OCI-LY7 (cell line): ENCODE measurements around the gene FN1.

Source experiments
- EZH2phosphoT487 ChIP-seq: fragments of 200-600 bp; sonication (generic); IDR thresholded peaks from 2 replicates; pipeline ENCODE4 v1.6.1; 2018; ENCODE audit warnings: low read depth, borderline replicate concordance, mild to moderate bottlenecking, mixed run types, antibody characterized with exemption, low read length, moderate library complexity, mixed read lengths
- TF ChIP-seq, protein P1 (sequence below): fragments of 200-600 bp; sonication (generic); conservative IDR thresholded peaks from 2 replicates; pipeline ENCODE4 v1.5.1; 2014; ENCODE audit warnings: mild to moderate bottlenecking, antibody characterized with exemption, low read length, moderate library complexity, mixed read lengths

GRCh38 chr2:215347878-215348277 is 88.0 kb downstream of the FN1 start:
- TF ChIP-seq, protein P1, sequence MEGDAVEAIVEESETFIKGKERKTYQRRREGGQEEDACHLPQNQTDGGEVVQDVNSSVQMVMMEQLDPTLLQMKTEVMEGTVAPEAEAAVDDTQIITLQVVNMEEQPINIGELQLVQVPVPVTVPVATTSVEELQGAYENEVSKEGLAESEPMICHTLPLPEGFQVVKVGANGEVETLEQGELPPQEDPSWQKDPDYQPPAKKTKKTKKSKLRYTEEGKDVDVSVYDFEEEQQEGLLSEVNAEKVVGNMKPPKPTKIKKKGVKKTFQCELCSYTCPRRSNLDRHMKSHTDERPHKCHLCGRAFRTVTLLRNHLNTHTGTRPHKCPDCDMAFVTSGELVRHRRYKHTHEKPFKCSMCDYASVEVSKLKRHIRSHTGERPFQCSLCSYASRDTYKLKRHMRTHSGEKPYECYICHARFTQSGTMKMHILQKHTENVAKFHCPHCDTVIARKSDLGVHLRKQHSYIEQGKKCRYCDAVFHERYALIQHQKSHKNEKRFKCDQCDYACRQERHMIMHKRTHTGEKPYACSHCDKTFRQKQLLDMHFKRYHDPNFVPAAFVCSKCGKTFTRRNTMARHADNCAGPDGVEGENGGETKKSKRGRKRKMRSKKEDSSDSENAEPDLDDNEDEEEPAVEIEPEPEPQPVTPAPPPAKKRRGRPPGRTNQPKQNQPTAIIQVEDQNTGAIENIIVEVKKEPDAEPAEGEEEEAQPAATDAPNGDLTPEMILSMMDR: no peak
- no peak for TF ChIP-seq EZH2phosphoT487
